SJCRH30 (cell line): ENCODE data around the gene FSTL4. TPM values are rescaled to one million over a fixed set of nuclear protein-coding genes. Genes with fewer than 3 reads are reported as not detected.
A peak's percentile ranks its signal among the peaks of the same experiment; 100 is the strongest.
"Not testable (repeated sequence)": the region's sequence is repeated elsewhere in the genome, so short reads cannot be mapped to it uniquely, and the experiment has no call there.

ENCODE experiments used
- DNase-seq, 2 experiments: peaks; one replicate each; pipeline ENCODE4 v3.0.0-alpha.2; 2015 to 2020
- H3K27ac ChIP-seq: fragments of 250-450 bp; sonication (Bioruptor Pico); 2 replicates; pipeline ENCODE4 v1.5.1; 2020; ENCODE audit warnings: mild to moderate bottlenecking, moderate library complexity
- H3K27me3 ChIP-seq: fragments of 250-450 bp; sonication (Bioruptor Pico); 2 replicates; pipeline ENCODE4 v1.5.1; 2020; ENCODE audit warnings: mild to moderate bottlenecking, moderate library complexity
- H3K36me3 ChIP-seq: fragments of 250-450 bp; sonication (Bioruptor Pico); 2 replicates; pipeline ENCODE4 v1.5.1; 2020; ENCODE audit warnings: mild to moderate bottlenecking, moderate library complexity
- H3K4me1 ChIP-seq: fragments of 250-450 bp; sonication (Bioruptor Pico); 2 replicates; pipeline ENCODE4 v1.5.1; 2020; ENCODE audit warnings: mild to moderate bottlenecking, moderate library complexity
- H3K4me3 ChIP-seq: fragments of 250-450 bp; sonication (Bioruptor Pico); 2 replicates; pipeline ENCODE4 v1.5.1; 2020; ENCODE audit warnings: mild to moderate bottlenecking, moderate library complexity
- H3K9me3 ChIP-seq: fragments of 250-450 bp; sonication (Bioruptor Pico); replicated peaks from 2 replicates; pipeline ENCODE4 v1.5.1; 2020; ENCODE audit warnings: mild to moderate bottlenecking, moderate library complexity
- total RNA-seq: library from RNA; depleted of rRNA; stranded (reverse); fragments of >200 nt; shearing (Covaris generic); gene quantifications from 2 replicates; pipeline ENCODE4 v1.2.3, GENCODE V29; 2014

Gene FSTL4
- total RNA-seq, 1 experiment from 2014 or later: 7.1 TPM

DNA sequence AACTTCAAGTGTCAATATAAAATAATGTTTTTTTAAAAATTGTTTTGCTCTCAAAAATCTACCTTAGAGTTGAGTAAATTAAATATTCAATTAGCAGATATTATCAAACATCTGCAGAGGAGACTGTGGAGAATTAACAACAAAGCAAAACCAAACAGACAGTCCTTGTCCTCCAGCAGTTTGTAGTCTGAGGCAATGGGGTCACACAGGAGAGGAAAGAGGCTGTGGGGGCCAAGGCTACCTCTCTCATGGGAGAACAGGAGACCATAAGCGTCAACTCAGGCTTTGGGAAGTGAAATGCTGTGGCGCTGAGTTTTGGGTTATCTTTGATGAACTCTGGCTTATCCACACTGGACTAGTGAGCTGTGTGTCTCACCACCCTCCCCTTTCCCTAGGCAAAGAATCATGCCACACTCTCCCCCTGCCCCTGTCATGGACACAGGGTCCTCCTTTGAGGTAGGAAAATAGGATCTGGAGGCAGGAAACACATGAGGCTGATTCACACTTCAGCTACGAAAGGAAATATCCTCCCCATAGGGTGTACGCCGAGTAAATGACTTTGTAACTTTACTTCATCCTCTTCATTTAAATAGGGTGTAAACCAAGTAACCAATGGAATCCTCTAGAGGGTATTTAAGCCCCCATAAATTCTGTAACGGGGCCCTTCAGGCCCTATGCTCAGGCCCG lies 152.7 kb downstream of the FSTL4 start:
- Histone ChIP-seq H3K36me3 (no peaks in the 10 kb centered on the region), H3K27ac (no peak overlapping the region), H3K4me1 (no peaks in the 10 kb centered on the region), H3K4me3 (no peak overlapping the region), H3K9me3 (no peaks in the 10 kb centered on the region), H3K27me3 (no peaks in the 10 kb centered on the region)
- no peak for DNase-seq

DNA sequence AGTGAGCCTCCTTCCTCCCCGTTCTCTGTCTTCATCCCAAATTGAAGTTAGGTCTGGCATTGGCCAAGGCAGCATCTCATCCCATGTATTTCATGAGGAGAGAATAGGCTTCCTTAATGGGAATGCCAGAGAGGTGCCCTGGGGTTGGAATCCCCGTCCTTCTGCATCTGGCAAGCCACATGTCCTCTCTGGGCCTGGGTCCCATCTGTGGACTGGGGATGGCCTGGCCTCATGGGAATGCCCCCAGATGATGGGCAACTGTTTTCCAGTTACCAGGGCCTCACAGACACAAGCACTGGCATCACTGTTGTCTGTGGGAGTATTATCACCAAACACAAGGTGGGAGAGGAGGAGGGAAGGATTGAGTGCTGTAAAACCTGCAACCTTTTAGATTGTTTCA lies 153.9 kb downstream of the FSTL4 start:
- H3K27ac ChIP-seq: no peak overlapping the region
- no peaks in the 10 kb centered on the region for H3K27me3 ChIP-seq

DNA sequence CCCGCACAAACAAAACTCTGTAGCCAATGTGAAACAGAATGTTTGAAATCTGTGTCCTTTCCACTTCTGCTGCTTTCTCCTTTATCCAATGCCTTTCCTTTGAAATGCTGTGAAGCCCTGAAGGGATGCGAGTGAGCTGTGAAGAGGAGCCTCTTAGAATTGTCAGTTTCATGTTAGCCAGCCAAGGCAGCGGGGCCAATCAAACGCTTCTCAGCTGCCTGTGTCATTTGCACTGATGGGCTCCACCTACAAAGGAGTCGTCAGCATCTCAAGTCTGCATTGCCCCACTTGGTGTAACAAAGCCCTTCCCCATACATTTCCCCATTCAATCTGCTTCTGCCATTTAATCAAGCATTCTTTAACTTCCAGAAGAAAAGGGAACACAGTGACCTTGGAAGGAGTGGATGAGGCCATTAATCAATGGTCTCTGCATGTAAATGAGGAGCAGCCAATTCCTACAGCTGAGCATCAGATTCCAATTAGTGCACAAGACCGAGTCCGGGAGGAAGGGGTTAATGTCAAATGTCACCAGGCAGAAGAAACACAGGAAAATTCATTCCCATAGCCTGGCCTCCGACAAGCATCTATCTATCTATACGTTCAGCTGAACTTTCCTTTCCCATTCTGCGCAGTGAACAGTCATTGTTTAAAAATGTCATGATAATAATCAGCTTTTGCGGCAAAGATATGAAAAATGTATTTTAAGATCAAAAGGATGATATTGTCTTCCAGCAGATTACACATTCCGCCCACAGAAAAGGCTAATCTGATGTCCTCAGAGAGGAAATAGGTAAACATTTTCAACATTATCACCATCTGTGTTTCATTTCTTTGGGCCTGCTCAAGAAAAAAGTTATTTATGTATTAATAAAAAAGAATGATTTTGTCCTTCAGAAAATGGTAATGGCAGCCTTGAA lies 154.6 kb downstream of the FSTL4 start:
- no peaks in the 10 kb centered on the region for H3K27me3 ChIP-seq
- no peaks in the 10 kb centered on the region for H3K9me3 ChIP-seq
- DNase-seq: no peak
- no peaks in the 10 kb centered on the region for H3K36me3 ChIP-seq
- H3K27ac ChIP-seq: no peak overlapping the region
- no peak overlapping the region for H3K4me3 ChIP-seq
- peaks cover 5% of the 10 kb centered on the region; the same call in 1 of the 2 replicates for H3K4me1 ChIP-seq

More for the DNA sequence above, 153.9 kb downstream of the FSTL4 start:
- no peaks in the 10 kb centered on the region for H3K9me3 ChIP-seq
- H3K4me1 ChIP-seq: peaks cover 2% of the 10 kb centered on the region; the same call in 1 of the 2 replicates
- no peak for DNase-seq
- no peaks in the 10 kb centered on the region for H3K36me3 ChIP-seq
- no peak overlapping the region for H3K4me3 ChIP-seq

DNA sequence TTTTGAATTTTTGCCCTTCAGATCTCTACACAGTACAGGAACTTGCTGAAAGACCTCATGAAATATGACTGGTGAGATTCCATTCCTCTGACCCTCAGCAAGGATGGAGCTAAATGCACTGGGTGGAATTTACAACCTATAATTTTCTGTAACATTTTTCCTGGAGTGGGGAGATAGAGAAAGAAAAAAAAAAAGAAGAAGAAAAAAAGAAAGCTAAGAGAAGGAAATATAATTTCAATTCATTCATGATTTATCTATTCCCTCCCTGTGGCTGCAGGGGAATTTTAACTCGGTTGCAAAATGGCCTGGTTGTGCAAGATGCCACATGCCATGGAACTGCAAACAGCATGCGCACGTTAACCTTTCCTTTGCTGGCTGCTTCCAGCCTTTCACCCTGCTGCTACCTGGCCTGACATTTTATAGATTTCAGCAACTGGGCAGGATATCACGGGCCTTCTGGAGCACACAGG lies 155.4 kb downstream of the FSTL4 start:
- Histone ChIP-seq H3K9me3 (no peaks in the 10 kb centered on the region), H3K27me3 (no peaks in the 10 kb centered on the region), H3K27ac (no peak overlapping the region), H3K4me1 (peaks cover 5% of the 10 kb centered on the region; the same call in 1 of the 2 replicates), H3K36me3 (no peaks in the 10 kb centered on the region), H3K4me3 (no peak overlapping the region)
- DNase-seq: no peak

GRCh38 chr5:133455676-133456075 lies 156.7 kb downstream of the FSTL4 start:
- no peaks in the 10 kb centered on the region for H3K36me3 ChIP-seq
- no peaks in the 10 kb centered on the region for H3K27me3 ChIP-seq
- no peak overlapping the region for H3K4me3 ChIP-seq
- peaks cover 5% of the 10 kb centered on the region; the same call in 1 of the 2 replicates for H3K4me1 ChIP-seq
- H3K27ac ChIP-seq: no peak overlapping the region
- no peaks in the 10 kb centered on the region for H3K9me3 ChIP-seq
- no peak for DNase-seq

GRCh38 chr5:133454442-133454841 lies 157.9 kb downstream of the FSTL4 start:
- Histone ChIP-seq H3K9me3 (no peaks in the 10 kb centered on the region), H3K27me3 (no peaks in the 10 kb centered on the region), H3K4me1 (peaks cover 9% of the 10 kb centered on the region; the same call in 1 of the 2 replicates), H3K4me3 (no peak overlapping the region), H3K36me3 (no peaks in the 10 kb centered on the region), H3K27ac (no peak overlapping the region)
- DNase-seq: no peak

- Histone ChIP-seq H3K4me1 (peaks cover 9% of the 10 kb centered on the region; the same call in 1 of the 2 replicates), H3K4me3 (no peak overlapping the region), H3K27me3 (no peaks in the 10 kb centered on the region), H3K9me3 (no peaks in the 10 kb centered on the region), H3K27ac (no peak overlapping the region), H3K36me3 (no peaks in the 10 kb centered on the region)
- no peak for DNase-seq
Observed at GRCh38 chr5:133453831-133454230, 158.5 kb downstream of the FSTL4 start.

GRCh38 chr5:133453084-133453780 lies 159.1 kb downstream of the FSTL4 start:
- Histone ChIP-seq H3K9me3 (no peaks in the 10 kb centered on the region), H3K27ac (no peak overlapping the region), H3K36me3 (no peaks in the 10 kb centered on the region), H3K4me1 (peaks cover 9% of the 10 kb centered on the region; the same call in 1 of the 2 replicates), H3K4me3 (no peak overlapping the region), H3K27me3 (no peaks in the 10 kb centered on the region)
- no peak for DNase-seq

- H3K27ac ChIP-seq: no peak overlapping the region
- no peaks in the 10 kb centered on the region for H3K27me3 ChIP-seq
- H3K36me3 ChIP-seq: no peaks in the 10 kb centered on the region
- DNase-seq: no peak
- peaks cover 9% of the 10 kb centered on the region; the same call in 1 of the 2 replicates for H3K4me1 ChIP-seq
- no peaks in the 10 kb centered on the region for H3K9me3 ChIP-seq
- no peak overlapping the region for H3K4me3 ChIP-seq
Observed at GRCh38 chr5:133451926-133452325, 160.4 kb downstream of the FSTL4 start.

GRCh38 chr5:133450286-133450685 lies 162.1 kb downstream of the FSTL4 start:
- Histone ChIP-seq H3K36me3 (no peaks in the 10 kb centered on the region), H3K27ac (no peak overlapping the region), H3K9me3 (no peaks in the 10 kb centered on the region), H3K4me1 (peaks cover 9% of the 10 kb centered on the region; the same call in 1 of the 2 replicates), H3K27me3 (no peaks in the 10 kb centered on the region), H3K4me3 (no peak overlapping the region)
- DNase-seq: peak; percentile 40 to 58

GRCh38 chr5:133449181-133449580 lies 163.2 kb downstream of the FSTL4 start:
- no peak for DNase-seq
- Histone ChIP-seq H3K4me1 (peaks cover 9% of the 10 kb centered on the region; the same call in 1 of the 2 replicates), H3K36me3 (no peaks in the 10 kb centered on the region), H3K27ac (no peak overlapping the region), H3K4me3 (no peak overlapping the region), H3K9me3 (no peaks in the 10 kb centered on the region), H3K27me3 (no peaks in the 10 kb centered on the region)

- Histone ChIP-seq H3K27me3 (no peaks in the 10 kb centered on the region), H3K4me1 (peaks cover 4% of the 10 kb centered on the region; the same call in 1 of the 2 replicates), H3K36me3 (no peaks in the 10 kb centered on the region), H3K27ac (no peak overlapping the region), H3K9me3 (no peaks in the 10 kb centered on the region), H3K4me3 (no peak overlapping the region)
- DNase-seq: no peak
Observed at GRCh38 chr5:133446440-133446839, 165.9 kb downstream of the FSTL4 start.

GRCh38 chr5:133445744-133446143 lies 166.6 kb downstream of the FSTL4 start:
- Histone ChIP-seq H3K27me3 (no peaks in the 10 kb centered on the region), H3K4me3 (no peak overlapping the region), H3K27ac (no peak overlapping the region), H3K9me3 (no peaks in the 10 kb centered on the region), H3K4me1 (peaks cover 4% of the 10 kb centered on the region; the same call in 1 of the 2 replicates), H3K36me3 (no peaks in the 10 kb centered on the region)
- DNase-seq: no peak

DNA sequence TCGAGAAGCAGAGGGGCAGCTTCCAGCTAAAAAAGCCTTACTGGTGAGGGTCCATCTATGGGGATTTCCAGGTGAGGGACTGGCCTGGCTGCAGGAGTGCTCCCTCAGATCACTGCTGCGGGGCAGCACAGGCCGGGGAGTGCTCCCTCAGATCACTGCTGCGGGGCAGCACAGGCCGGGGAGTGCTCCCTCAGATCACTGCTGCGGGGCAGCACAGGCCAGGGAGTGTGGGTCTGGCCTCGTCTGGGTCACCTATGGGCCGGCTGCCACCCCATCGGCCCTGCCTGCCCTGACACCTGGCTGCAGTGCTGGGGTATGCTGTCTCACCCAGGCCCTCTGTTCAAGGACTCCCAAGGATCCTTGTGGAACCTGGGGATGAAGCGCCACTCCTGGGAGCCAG lies 167.1 kb downstream of the FSTL4 start:
- H3K4me1 ChIP-seq, DNase-seq, H3K27me3 ChIP-seq: not testable (repeated sequence)

More for the DNA sequence above, 167.1 kb downstream of the FSTL4 start:
- not testable (repeated sequence) for H3K27ac ChIP-seq, H3K9me3 ChIP-seq, H3K36me3 ChIP-seq, H3K4me3 ChIP-seq
